Measurements from ENCODE around the gene TGM5. TPM values are rescaled to one million over a fixed set of nuclear protein-coding genes. Genes with fewer than 3 reads are reported as not detected.
"Not testable (repeated sequence)": the region's sequence is repeated elsewhere in the genome, so short reads cannot be mapped to it uniquely, and the experiment has no call there.

The TGM5 gene
- total RNA-seq, 6 donors from 2014 or later: 0.30 TPM; not detected in 5

GRCh38 chr15:43276563-43277200, 10.0 kb upstream of the TGM5 start:
- no peak overlapping the region for H3K27ac ChIP-seq
- H3K9me3 ChIP-seq: no peaks in the 10 kb centered on the region
- H3K4me3 ChIP-seq: no peak overlapping the region
- DNase-seq (no peak), ATAC-seq (ENCODE audit: low FRiP score in 2 of 2) (no peak)
- TF ChIP-seq, protein P1, sequence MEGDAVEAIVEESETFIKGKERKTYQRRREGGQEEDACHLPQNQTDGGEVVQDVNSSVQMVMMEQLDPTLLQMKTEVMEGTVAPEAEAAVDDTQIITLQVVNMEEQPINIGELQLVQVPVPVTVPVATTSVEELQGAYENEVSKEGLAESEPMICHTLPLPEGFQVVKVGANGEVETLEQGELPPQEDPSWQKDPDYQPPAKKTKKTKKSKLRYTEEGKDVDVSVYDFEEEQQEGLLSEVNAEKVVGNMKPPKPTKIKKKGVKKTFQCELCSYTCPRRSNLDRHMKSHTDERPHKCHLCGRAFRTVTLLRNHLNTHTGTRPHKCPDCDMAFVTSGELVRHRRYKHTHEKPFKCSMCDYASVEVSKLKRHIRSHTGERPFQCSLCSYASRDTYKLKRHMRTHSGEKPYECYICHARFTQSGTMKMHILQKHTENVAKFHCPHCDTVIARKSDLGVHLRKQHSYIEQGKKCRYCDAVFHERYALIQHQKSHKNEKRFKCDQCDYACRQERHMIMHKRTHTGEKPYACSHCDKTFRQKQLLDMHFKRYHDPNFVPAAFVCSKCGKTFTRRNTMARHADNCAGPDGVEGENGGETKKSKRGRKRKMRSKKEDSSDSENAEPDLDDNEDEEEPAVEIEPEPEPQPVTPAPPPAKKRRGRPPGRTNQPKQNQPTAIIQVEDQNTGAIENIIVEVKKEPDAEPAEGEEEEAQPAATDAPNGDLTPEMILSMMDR (IDR thresholded peaks at IDR 0.05): no peak
- no peak for TF ChIP-seq POLR2AphosphoS5 (IDR thresholded peaks at IDR 0.05)
- TF ChIP-seq EP300 (IDR thresholded peaks at IDR 0.05): no peak
- TF ChIP-seq POLR2A (IDR thresholded peaks at IDR 0.05): no peak
- H3K4me1 ChIP-seq: no peaks in the 10 kb centered on the region
- no peaks in the 10 kb centered on the region for H3K27me3 ChIP-seq
- WGBS, 2 donors: 73 to 80% methylated on average over 8 to 12 of the region's 12 CpGs
- H3K36me3 ChIP-seq: no peaks in the 10 kb centered on the region

GRCh38 chr15:43275740-43276562, 9.2 kb upstream of the TGM5 start:
- no peak for ATAC-seq (ENCODE audit: low FRiP score in 2 of 2)
- H3K27ac ChIP-seq: no peak overlapping the region
- WGBS, 2 donors: 74 to 75% methylated on average over 13 to 15 of the region's 15 CpGs
- no peak overlapping the region for H3K4me3 ChIP-seq
- TF ChIP-seq, protein P1 (IDR thresholded peaks at IDR 0.05): no peak
- TF ChIP-seq POLR2AphosphoS5 (IDR thresholded peaks at IDR 0.05): no peak
- TF ChIP-seq EP300 (IDR thresholded peaks at IDR 0.05): no peak
- no peaks in the 10 kb centered on the region for H3K27me3 ChIP-seq
- H3K4me1 ChIP-seq: no peaks in the 10 kb centered on the region
- no peaks in the 10 kb centered on the region for H3K9me3 ChIP-seq
- no peaks in the 10 kb centered on the region for H3K36me3 ChIP-seq
- DNase-seq: no peak

- no peaks in the 10 kb centered on the region for H3K27me3 ChIP-seq
- 63 to 72% methylated on average over 7 to 9 of the region's 9 CpGs for WGBS, 2 donors
- no peaks in the 10 kb centered on the region for H3K9me3 ChIP-seq
- H3K4me3 ChIP-seq: no peak overlapping the region
- H3K36me3 ChIP-seq: no peaks in the 10 kb centered on the region
- H3K27ac ChIP-seq: no peak overlapping the region
- no peak for TF ChIP-seq EP300 (IDR thresholded peaks at IDR 0.05)
- TF ChIP-seq, protein P1 (IDR thresholded peaks at IDR 0.05): no peak
- TF ChIP-seq POLR2A (IDR thresholded peaks at IDR 0.05): no peak
- TF ChIP-seq POLR2AphosphoS5 (IDR thresholded peaks at IDR 0.05): no peak
- no peak for DNase-seq
- H3K4me1 ChIP-seq: no peaks in the 10 kb centered on the region
- ATAC-seq (ENCODE audit: low FRiP score in 2 of 2): peak in 1 of 2 donors; percentile 35
These were observed 7.4 kb upstream of the TGM5 start for GRCh38 chr15:43274136-43274535.

DNA sequence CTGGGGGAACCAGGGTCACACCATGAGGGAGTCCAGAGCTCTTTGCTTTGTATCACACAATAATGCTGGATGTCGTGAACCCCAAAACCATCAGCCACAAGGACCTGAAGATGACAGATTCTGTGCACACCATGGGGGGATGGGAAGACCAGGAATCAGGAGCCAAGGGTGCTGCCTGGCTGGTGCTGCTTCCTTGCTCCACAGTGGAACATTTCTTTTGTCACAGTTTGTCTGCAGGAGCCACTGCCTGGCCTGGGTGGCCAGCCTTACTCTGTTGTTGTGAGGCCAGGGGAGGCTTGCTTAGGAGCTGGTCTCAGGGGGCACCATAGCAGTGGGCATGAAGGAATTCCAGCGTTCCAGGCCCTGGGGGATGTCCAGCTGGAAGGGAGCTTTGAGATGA, 6.5 kb upstream of the TGM5 start:
- no peaks in the 10 kb centered on the region for H3K4me1 ChIP-seq
- H3K9me3 ChIP-seq: no peaks in the 10 kb centered on the region
- TF ChIP-seq POLR2AphosphoS5 (IDR thresholded peaks at IDR 0.05): no peak
- no peak for TF ChIP-seq EP300 (IDR thresholded peaks at IDR 0.05)
- no peak for TF ChIP-seq POLR2A (IDR thresholded peaks at IDR 0.05)
- TF ChIP-seq, protein P1 (IDR thresholded peaks at IDR 0.05): no peak
- 51 to 87% methylated on average over 2 of the region's 2 CpGs for WGBS, 2 donors
- no peak overlapping the region for H3K27ac ChIP-seq
- no peak overlapping the region for H3K4me3 ChIP-seq
- DNase-seq: no peak
- H3K27me3 ChIP-seq: no peaks in the 10 kb centered on the region
- ATAC-seq (ENCODE audit: low FRiP score in 2 of 2): no peak
- no peaks in the 10 kb centered on the region for H3K36me3 ChIP-seq

DNA sequence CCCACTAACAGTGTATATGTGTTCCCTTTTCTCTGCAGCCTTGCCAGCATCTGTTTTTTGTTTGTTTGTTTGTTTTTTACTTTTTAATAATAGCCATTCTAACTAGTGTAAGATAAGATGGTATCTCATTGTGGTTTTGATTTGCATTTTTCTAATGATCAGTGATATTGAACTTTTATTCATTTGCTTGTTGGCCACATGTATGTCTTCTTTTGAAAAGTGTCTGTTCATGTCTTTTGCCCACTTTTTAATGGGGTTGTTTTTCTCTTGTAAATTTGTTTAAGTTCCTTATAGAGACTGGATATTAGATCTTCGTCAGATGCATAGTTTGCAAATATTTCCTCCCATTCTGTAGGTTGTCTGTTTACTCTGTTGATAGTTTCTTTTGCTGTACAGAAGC, 5.2 kb upstream of the TGM5 start:
- H3K27ac ChIP-seq; H3K4me1 ChIP-seq; H3K9me3 ChIP-seq; H3K4me3 ChIP-seq; H3K27me3 ChIP-seq; DNase-seq; ATAC-seq (ENCODE audit: low FRiP score in 2 of 2); H3K36me3 ChIP-seq: not testable (repeated sequence)
- 90 to 94% methylated on average over 1 of the region's 1 CpG for WGBS, 2 donors

Measured in upper lobe of left lung (tissue), 6 donors.